Measurements from ENCODE around the gene B3GAT2.

GRCh38 chr6:70831427-70831826 is 125.4 kb downstream of the B3GAT2 start:
- TF ChIP-seq CTCF (IDR thresholded peaks at IDR 0.05) = no peak
- no peak for TF ChIP-seq POLR2A (IDR thresholded peaks at IDR 0.05)

All from uterus (tissue), 2 donors.